Gastrocnemius medialis (tissue), 4 donors: ENCODE results near the gene RACK1.

Experiments
- CTCF ChIP-seq, 5 experiments: fragments of 450-650 bp in 3 of 5; fragments of 200-600 bp in 2 of 5; sonication (generic) in 2 of 5; IDR thresholded peaks in 4 of 5; conservative IDR thresholded peaks in 1 of 5; 1 replicate in 4 of 5; 2 replicates in 1 of 5; pipeline ENCODE4 v1.5.1; 2016 to 2019; ENCODE audit warnings: antibody characterized with exemption in 5 of 5, mild to moderate bottlenecking in 3 of 5, moderate library complexity in 3 of 5
- POLR2A ChIP-seq, 2 donors: fragments of 450-650 bp; IDR thresholded peaks; one replicate each; pipeline ENCODE4 v1.6.1; 2017; ENCODE audit warnings: antibody characterized with exemption in 2 of 2, mild to moderate bottlenecking in 2 of 2, moderate library complexity in 2 of 2

- TF ChIP-seq CTCF (IDR thresholded peaks at IDR 0.05 in 4 of 5, conservative IDR thresholded peaks at IDR 0.05 in 1 of 5) (no peak), POLR2A (IDR thresholded peaks at IDR 0.05) (no peak)
Observed at GRCh38 chr5:181258576-181258975, 14.9 kb upstream of the RACK1 start.
